ENCODE results near the gene ALOXE3. TPM values are rescaled to one million over a fixed set of nuclear protein-coding genes. Genes with fewer than 3 reads are reported as not detected.
A peak's percentile ranks its signal among the peaks of the same experiment; 100 is the strongest.

ALOXE3 gene
- total RNA-seq, 2 donors from 2014 or later, result not detected

- intact Hi-C loops (cut with DNase I), result no loop called here
- DNase-seq (ENCODE audit: low spot score), result peak; percentile 61
Measured at GRCh38 chr17:8046929-8047768, 71.2 kb downstream of the ALOXE3 start.

- intact Hi-C loops (cut with DNase I), result no loop called here
- peak; percentile 46 for DNase-seq (ENCODE audit: low spot score)
Measured at GRCh38 chr17:8046306-8046928, 71.9 kb downstream of the ALOXE3 start.

Small RNA genes within 50 kb of the gene (microRNA-seq; reads per million reads assigned to microRNA genes)
- gene MIR4314 (ENCODE audit: borderline microRNAs expressed in 2 of 2) (0 reads per million in 2 donors), gene MIR6883 (ENCODE audit: borderline microRNAs expressed in 2 of 2) (0.78 to 2.9 reads per million in 2 donors)

Other genes starting within 250 kb of the ALOXE3 start
- gene CHD3, start 229.7 kb downstream of the ALOXE3 start, total RNA-seq, result 100 to 1,000 TPM in 1 of 2 donors, 10 to 100 TPM in 1; 67.4 to 105 TPM
- gene RNF227, start 202.2 kb downstream of the ALOXE3 start, total RNA-seq, result 1 to 10 TPM; 1.1 to 1.5 TPM
- 1 to 10 TPM; 1.2 to 2.2 TPM for gene KCNAB3, start 188.7 kb downstream of the ALOXE3 start, total RNA-seq
- gene TRAPPC1, start 186.6 kb downstream of the ALOXE3 start, total RNA-seq, result 10 to 100 TPM; 53.7 to 72.7 TPM
- 10 to 100 TPM; 14.7 to 15.2 TPM for gene CNTROB, start 186.3 kb downstream of the ALOXE3 start, total RNA-seq
- gene GUCY2D, start 115.9 kb downstream of the ALOXE3 start, total RNA-seq, result not detected
- 1 to 10 TPM in 1 of 2 donors, under 1 TPM in 1; 0.48 to 3.3 TPM for gene ALOX15B, start 79.5 kb downstream of the ALOXE3 start, total RNA-seq
- not detected for gene ALOX12B, start 30.8 kb downstream of the ALOXE3 start, total RNA-seq
- gene HES7, start 5.6 kb upstream of the ALOXE3 start, total RNA-seq, result under 1 TPM in 1 of 2 donors, not detected in 1; 0.67 TPM
- gene PER1, start 33.9 kb upstream of the ALOXE3 start, total RNA-seq, result 100 to 1,000 TPM; 203 to 206 TPM
- 10 to 100 TPM; 66.7 to 80.1 TPM for gene VAMP2, start 44.4 kb upstream of the ALOXE3 start, total RNA-seq
- 10 to 100 TPM; 12.9 to 16.4 TPM for gene TMEM107, start 57.9 kb upstream of the ALOXE3 start, total RNA-seq
- gene BORCS6, start 71.7 kb upstream of the ALOXE3 start, total RNA-seq, result 1 to 10 TPM; 4.5 to 5.6 TPM
- under 1 TPM in 1 of 2 donors, not detected in 1; 0.69 TPM for gene AURKB, start 92.1 kb upstream of the ALOXE3 start, total RNA-seq
- gene CTC1, start 129.5 kb upstream of the ALOXE3 start, total RNA-seq, result 10 to 100 TPM; 23.2 to 29.8 TPM
- 10 to 100 TPM; 20.3 to 23.9 TPM for gene PFAS, start 130.8 kb upstream of the ALOXE3 start, total RNA-seq
- 10 to 100 TPM; 16.9 to 19.1 TPM for gene RANGRF, start 170.2 kb upstream of the ALOXE3 start, total RNA-seq
- 1 to 10 TPM; 1.8 to 5.7 TPM for gene SLC25A35, start 176.9 kb upstream of the ALOXE3 start, total RNA-seq
- gene ARHGEF15, start 191.7 kb upstream of the ALOXE3 start, total RNA-seq, result 10 to 100 TPM; 17.8 to 22.3 TPM
- gene ODF4, start 221.3 kb upstream of the ALOXE3 start, total RNA-seq, result not detected